ENCODE data around the gene ST8SIA2.

GRCh38 chr15:92409521-92409920 lies 15.8 kb downstream of the ST8SIA2 start:
- TF ChIP-seq CTCF (IDR thresholded peaks at IDR 0.05) (no peak), POLR2A (IDR thresholded peaks at IDR 0.05) (no peak)
